ENCODE results near the gene MACROD2.

GRCh38 chr20:15976047-15976736, 1980.9 kb downstream of the MACROD2 start:
- no peak for TF ChIP-seq CTCF (IDR thresholded peaks at IDR 0.05)
- no peak for TF ChIP-seq EZH2 (IDR thresholded peaks at IDR 0.05; ENCODE audit: borderline replicate concordance, insufficient read depth, low read depth, low read length, poor library complexity, severe bottlenecking)
